K562 (cell line): ENCODE measurements around the gene NR4A2. TPM values are rescaled to one million over a fixed set of nuclear protein-coding genes. Genes with fewer than 3 reads are reported as not detected.

Source experiments
- DPF2 ChIP-seq: fragments of 450-650 bp; IDR thresholded peaks from 2 replicates; pipeline ENCODE4 v1.6.1; 2016
- RFX1 ChIP-seq: fragments of 450-650 bp; IDR thresholded peaks from 2 replicates; pipeline ENCODE4 v1.6.1; 2016; ENCODE audit warnings: mild to moderate bottlenecking, moderate library complexity
- polyA plus RNA-seq, 8 experiments: library from polyadenylated mRNA; depleted of rRNA in 4 of 8; stranded (reverse) in 5 of 8; unstranded in 3 of 8; fragments of >200 nt; fragmentation: Nextera tagmentation in 2 of 8; fragmentation: Illumina TruSeq in 1 of 8; extraction: Ambion mirVana in 2 of 8; extraction: Trizol in 1 of 8; gene quantifications; 2 replicates each; pipeline versions ENCODE4 v1.2.1 to v1.2.3, GENCODE V29; 2011 to 2014; ENCODE audit warnings: inconsistent platforms in 1 of 8, missing spikeins in 1 of 8
- total RNA-seq, 7 experiments: library from RNA; depleted of rRNA in 6 of 7; stranded (reverse); fragments of >200 nt in 6 of 7; fragmentation: Illumina TruSeq in 2 of 7; extraction: Trizol in 2 of 7; gene quantifications; 2 replicates each; pipeline versions ENCODE4 v1.2.1 to v1.2.3, GENCODE V29; 2011 to 2021; ENCODE audit warnings: low replicate concordance in 1 of 7
- TF ChIP-seq, protein P1 (sequence below): fragments of 450-650 bp; IDR thresholded peaks from 2 replicates; pipeline ENCODE4 v1.6.1; 2016; ENCODE audit warnings: mild to moderate bottlenecking, moderate library complexity
- TF ChIP-seq, protein P2 (sequence below): fragments of 450-650 bp; IDR thresholded peaks from 2 replicates; pipeline ENCODE4 v1.6.1; 2018; ENCODE audit not compliant: partially characterized antibody
- TF ChIP-seq, protein P3 (sequence below): fragments of 450-650 bp; IDR thresholded peaks from 2 replicates; pipeline ENCODE4 v1.6.1; 2016; ENCODE audit warnings: missing biosample characterization, missing genetic modification characterization
- TF ChIP-seq, protein P4 (sequence below): fragments of 450-650 bp; IDR thresholded peaks from 2 replicates; pipeline ENCODE4 v1.7.1; 2018; ENCODE audit warnings: mild to moderate bottlenecking, low read depth; ENCODE audit not compliant: partially characterized antibody

NR4A2 gene
- total and polyA plus RNA-seq, 9 of the 15 experiments (the other 6 are each of a cell fraction or from before 2014, with no cell fraction given) = 0.94 to 5.1 (median 1.3) TPM

DNA sequence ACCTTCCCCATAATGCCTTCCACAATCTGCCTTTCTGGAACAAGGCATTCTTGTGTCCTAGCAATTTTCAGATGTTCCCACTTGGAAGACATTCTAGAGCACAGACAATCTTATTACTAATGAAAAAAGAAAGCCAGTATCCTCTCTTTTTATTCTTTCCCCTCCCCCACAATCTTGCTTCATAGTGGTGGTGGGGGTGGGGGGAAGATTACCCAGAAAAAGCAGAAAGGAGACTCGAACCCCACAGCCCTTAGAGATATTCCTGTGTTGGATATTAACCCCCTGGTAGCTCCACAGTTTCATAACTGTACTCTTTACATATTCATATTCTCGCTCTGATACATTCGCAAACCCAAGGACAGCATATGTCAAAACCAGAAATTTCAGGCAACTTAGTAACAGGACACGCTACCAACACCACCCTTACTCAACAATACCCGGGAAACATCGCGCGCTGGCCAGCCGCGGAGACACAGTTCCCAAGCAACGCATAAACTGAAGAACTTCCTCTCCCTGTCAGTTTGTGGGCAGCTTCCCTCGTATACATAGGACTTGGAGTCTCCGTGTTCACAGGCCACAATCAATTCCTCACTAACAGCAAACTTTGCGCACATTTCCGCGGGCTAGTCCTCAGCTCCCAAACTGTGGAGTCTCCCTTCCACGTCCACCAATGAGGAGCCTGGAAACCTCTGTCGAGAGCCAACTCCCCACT lies 793 bp downstream of the NR4A2 start (continued):
- TF ChIP-seq, protein P1, sequence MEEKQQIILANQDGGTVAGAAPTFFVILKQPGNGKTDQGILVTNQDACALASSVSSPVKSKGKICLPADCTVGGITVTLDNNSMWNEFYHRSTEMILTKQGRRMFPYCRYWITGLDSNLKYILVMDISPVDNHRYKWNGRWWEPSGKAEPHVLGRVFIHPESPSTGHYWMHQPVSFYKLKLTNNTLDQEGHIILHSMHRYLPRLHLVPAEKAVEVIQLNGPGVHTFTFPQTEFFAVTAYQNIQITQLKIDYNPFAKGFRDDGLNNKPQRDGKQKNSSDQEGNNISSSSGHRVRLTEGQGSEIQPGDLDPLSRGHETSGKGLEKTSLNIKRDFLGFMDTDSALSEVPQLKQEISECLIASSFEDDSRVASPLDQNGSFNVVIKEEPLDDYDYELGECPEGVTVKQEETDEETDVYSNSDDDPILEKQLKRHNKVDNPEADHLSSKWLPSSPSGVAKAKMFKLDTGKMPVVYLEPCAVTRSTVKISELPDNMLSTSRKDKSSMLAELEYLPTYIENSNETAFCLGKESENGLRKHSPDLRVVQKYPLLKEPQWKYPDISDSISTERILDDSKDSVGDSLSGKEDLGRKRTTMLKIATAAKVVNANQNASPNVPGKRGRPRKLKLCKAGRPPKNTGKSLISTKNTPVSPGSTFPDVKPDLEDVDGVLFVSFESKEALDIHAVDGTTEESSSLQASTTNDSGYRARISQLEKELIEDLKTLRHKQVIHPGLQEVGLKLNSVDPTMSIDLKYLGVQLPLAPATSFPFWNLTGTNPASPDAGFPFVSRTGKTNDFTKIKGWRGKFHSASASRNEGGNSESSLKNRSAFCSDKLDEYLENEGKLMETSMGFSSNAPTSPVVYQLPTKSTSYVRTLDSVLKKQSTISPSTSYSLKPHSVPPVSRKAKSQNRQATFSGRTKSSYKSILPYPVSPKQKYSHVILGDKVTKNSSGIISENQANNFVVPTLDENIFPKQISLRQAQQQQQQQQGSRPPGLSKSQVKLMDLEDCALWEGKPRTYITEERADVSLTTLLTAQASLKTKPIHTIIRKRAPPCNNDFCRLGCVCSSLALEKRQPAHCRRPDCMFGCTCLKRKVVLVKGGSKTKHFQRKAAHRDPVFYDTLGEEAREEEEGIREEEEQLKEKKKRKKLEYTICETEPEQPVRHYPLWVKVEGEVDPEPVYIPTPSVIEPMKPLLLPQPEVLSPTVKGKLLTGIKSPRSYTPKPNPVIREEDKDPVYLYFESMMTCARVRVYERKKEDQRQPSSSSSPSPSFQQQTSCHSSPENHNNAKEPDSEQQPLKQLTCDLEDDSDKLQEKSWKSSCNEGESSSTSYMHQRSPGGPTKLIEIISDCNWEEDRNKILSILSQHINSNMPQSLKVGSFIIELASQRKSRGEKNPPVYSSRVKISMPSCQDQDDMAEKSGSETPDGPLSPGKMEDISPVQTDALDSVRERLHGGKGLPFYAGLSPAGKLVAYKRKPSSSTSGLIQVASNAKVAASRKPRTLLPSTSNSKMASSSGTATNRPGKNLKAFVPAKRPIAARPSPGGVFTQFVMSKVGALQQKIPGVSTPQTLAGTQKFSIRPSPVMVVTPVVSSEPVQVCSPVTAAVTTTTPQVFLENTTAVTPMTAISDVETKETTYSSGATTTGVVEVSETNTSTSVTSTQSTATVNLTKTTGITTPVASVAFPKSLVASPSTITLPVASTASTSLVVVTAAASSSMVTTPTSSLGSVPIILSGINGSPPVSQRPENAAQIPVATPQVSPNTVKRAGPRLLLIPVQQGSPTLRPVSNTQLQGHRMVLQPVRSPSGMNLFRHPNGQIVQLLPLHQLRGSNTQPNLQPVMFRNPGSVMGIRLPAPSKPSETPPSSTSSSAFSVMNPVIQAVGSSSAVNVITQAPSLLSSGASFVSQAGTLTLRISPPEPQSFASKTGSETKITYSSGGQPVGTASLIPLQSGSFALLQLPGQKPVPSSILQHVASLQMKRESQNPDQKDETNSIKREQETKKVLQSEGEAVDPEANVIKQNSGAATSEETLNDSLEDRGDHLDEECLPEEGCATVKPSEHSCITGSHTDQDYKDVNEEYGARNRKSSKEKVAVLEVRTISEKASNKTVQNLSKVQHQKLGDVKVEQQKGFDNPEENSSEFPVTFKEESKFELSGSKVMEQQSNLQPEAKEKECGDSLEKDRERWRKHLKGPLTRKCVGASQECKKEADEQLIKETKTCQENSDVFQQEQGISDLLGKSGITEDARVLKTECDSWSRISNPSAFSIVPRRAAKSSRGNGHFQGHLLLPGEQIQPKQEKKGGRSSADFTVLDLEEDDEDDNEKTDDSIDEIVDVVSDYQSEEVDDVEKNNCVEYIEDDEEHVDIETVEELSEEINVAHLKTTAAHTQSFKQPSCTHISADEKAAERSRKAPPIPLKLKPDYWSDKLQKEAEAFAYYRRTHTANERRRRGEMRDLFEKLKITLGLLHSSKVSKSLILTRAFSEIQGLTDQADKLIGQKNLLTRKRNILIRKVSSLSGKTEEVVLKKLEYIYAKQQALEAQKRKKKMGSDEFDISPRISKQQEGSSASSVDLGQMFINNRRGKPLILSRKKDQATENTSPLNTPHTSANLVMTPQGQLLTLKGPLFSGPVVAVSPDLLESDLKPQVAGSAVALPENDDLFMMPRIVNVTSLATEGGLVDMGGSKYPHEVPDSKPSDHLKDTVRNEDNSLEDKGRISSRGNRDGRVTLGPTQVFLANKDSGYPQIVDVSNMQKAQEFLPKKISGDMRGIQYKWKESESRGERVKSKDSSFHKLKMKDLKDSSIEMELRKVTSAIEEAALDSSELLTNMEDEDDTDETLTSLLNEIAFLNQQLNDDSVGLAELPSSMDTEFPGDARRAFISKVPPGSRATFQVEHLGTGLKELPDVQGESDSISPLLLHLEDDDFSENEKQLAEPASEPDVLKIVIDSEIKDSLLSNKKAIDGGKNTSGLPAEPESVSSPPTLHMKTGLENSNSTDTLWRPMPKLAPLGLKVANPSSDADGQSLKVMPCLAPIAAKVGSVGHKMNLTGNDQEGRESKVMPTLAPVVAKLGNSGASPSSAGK = peak; percentile 10; the same call in 1 of the 2 replicates
- TF ChIP-seq, protein P2, sequence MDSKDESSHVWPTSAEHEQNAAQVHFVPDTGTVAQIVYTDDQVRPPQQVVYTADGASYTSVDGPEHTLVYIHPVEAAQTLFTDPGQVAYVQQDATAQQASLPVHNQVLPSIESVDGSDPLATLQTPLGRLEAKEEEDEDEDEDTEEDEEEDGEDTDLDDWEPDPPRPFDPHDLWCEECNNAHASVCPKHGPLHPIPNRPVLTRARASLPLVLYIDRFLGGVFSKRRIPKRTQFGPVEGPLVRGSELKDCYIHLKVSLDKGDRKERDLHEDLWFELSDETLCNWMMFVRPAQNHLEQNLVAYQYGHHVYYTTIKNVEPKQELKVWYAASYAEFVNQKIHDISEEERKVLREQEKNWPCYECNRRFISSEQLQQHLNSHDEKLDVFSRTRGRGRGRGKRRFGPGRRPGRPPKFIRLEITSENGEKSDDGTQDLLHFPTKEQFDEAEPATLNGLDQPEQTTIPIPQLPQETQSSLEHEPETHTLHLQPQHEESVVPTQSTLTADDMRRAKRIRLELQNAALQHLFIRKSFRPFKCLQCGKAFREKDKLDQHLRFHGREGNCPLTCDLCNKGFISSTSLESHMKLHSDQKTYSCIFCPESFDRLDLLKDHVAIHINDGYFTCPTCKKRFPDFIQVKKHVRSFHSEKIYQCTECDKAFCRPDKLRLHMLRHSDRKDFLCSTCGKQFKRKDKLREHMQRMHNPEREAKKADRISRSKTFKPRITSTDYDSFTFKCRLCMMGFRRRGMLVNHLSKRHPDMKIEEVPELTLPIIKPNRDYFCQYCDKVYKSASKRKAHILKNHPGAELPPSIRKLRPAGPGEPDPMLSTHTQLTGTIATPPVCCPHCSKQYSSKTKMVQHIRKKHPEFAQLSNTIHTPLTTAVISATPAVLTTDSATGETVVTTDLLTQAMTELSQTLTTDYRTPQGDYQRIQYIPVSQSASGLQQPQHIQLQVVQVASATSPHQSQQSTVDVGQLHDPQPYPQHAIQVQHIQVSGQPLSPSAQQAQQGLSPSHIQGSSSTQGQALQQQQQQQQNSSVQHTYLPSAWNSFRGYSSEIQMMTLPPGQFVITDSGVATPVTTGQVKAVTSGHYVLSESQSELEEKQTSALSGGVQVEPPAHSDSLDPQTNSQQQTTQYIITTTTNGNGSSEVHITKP = no peak
- TF ChIP-seq DPF2 (0 out of 2 replicates have a peak, but pooled peaks have one; percentile 10), RFX1 (peak; percentile 70)
- TF ChIP-seq, protein P3, sequence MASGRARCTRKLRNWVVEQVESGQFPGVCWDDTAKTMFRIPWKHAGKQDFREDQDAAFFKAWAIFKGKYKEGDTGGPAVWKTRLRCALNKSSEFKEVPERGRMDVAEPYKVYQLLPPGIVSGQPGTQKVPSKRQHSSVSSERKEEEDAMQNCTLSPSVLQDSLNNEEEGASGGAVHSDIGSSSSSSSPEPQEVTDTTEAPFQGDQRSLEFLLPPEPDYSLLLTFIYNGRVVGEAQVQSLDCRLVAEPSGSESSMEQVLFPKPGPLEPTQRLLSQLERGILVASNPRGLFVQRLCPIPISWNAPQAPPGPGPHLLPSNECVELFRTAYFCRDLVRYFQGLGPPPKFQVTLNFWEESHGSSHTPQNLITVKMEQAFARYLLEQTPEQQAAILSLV = 0 out of 2 replicates have a peak, but pooled peaks have one; percentile 28
- TF ChIP-seq, protein P4, sequence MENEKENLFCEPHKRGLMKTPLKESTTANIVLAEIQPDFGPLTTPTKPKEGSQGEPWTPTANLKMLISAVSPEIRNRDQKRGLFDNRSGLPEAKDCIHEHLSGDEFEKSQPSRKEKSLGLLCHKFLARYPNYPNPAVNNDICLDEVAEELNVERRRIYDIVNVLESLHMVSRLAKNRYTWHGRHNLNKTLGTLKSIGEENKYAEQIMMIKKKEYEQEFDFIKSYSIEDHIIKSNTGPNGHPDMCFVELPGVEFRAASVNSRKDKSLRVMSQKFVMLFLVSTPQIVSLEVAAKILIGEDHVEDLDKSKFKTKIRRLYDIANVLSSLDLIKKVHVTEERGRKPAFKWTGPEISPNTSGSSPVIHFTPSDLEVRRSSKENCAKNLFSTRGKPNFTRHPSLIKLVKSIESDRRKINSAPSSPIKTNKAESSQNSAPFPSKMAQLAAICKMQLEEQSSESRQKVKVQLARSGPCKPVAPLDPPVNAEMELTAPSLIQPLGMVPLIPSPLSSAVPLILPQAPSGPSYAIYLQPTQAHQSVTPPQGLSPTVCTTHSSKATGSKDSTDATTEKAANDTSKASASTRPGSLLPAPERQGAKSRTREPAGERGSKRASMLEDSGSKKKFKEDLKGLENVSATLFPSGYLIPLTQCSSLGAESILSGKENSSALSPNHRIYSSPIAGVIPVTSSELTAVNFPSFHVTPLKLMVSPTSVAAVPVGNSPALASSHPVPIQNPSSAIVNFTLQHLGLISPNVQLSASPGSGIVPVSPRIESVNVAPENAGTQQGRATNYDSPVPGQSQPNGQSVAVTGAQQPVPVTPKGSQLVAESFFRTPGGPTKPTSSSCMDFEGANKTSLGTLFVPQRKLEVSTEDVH = peak; percentile 20
